Smooth muscle cell (in vitro differentiated cells): Measurements from ENCODE around the gene CEP164. TPM values are rescaled to one million over a fixed set of nuclear protein-coding genes. Genes with fewer than 3 reads are reported as not detected.

Experiments used
- DNase-seq: peaks from one replicate; lab custom pipeline; 2025; ENCODE audit not compliant: unreplicated experiment; lab: John Stamatoyannopoulos, UW
- H2AFZ ChIP-seq: fragments of 200-600 bp; sonication (generic); 2 replicates; pipeline ENCODE4 v1.6.0; 2016; ENCODE audit warnings: antibody characterized with exemption, low read depth, mild to moderate bottlenecking
- H3F3A ChIP-seq: fragments of 200-600 bp; sonication (generic); 2 replicates; pipeline ENCODE4 v1.6.0; 2017; ENCODE audit warnings: antibody characterized with exemption, low read depth
- H3K27ac ChIP-seq: fragments of 200-600 bp; sonication (generic); 2 replicates; pipeline ENCODE4 v1.5.1; 2016; ENCODE audit warnings: low read depth, mild to moderate bottlenecking
- H3K27me3 ChIP-seq: fragments of 200-600 bp; sonication (generic); 2 replicates; pipeline ENCODE4 v1.6.1; 2016; ENCODE audit warnings: low read depth, mild to moderate bottlenecking
- H3K36me3 ChIP-seq: fragments of 200-600 bp; sonication (generic); 2 replicates; pipeline ENCODE4 v1.5.1; 2016; ENCODE audit warnings: low read depth
- H3K4me1 ChIP-seq: fragments of 200-600 bp; sonication (generic); 2 replicates; pipeline ENCODE4 v1.5.1; 2016; ENCODE audit warnings: low read depth
- H3K4me2 ChIP-seq: fragments of 200-600 bp; sonication (generic); 2 replicates; pipeline ENCODE4 v1.6.0; 2016; ENCODE audit warnings: mild to moderate bottlenecking
- H3K4me3 ChIP-seq: fragments of 200-600 bp; sonication (generic); 2 replicates; pipeline ENCODE4 v1.5.1; 2016; ENCODE audit warnings: mild to moderate bottlenecking
- H3K79me2 ChIP-seq: fragments of 200-600 bp; sonication (generic); 2 replicates; pipeline ENCODE4 v1.6.0; 2016; ENCODE audit warnings: low read depth, mild to moderate bottlenecking
- H3K9ac ChIP-seq: fragments of 200-600 bp; sonication (generic); 2 replicates; pipeline ENCODE4 v1.6.0; 2016; ENCODE audit warnings: low read depth
- H3K9me3 ChIP-seq: fragments of 200-600 bp; sonication (generic); replicated peaks from 2 replicates; pipeline ENCODE4 v1.5.1; 2016; ENCODE audit warnings: low read depth
- H4K20me1 ChIP-seq: fragments of 200-600 bp; sonication (generic); 2 replicates; pipeline ENCODE4 v1.6.0; 2016; ENCODE audit warnings: low read depth
- WGBS: methylation state at CpG from one replicate; pipeline ENCODE4 v1.1.7; 2016; ENCODE audit warnings: low lambda C conversion rate; 5-methylcytosine and 5-hydroxymethylcytosine counted together
- polyA plus RNA-seq: library from polyadenylated mRNA; unstranded; fragments of >200 nt; fragmentation: Nextera tagmentation; extraction: Ambion mirVana; gene quantifications from 2 replicates; pipeline ENCODE4 v1.2.1, GENCODE V29; 2016
- total RNA-seq: library from RNA; depleted of rRNA; stranded (reverse); fragments of >200 nt; gene quantifications from 2 replicates; pipeline ENCODE4 v1.2.3, GENCODE V29; 2014
- TF ChIP-seq, protein P1 (sequence below): fragments of 200-600 bp; sonication (generic); IDR thresholded peaks from 2 replicates; pipeline ENCODE4 v1.5.1; 2017; ENCODE audit warnings: borderline replicate concordance, mild to moderate bottlenecking, antibody characterized with exemption; ENCODE audit not compliant: insufficient read depth, poor library complexity, severe bottlenecking

CEP164 gene
- total and polyA plus RNA-seq, 2 experiments from 2014 or later, result 11.2 to 30.7 TPM

DNA sequence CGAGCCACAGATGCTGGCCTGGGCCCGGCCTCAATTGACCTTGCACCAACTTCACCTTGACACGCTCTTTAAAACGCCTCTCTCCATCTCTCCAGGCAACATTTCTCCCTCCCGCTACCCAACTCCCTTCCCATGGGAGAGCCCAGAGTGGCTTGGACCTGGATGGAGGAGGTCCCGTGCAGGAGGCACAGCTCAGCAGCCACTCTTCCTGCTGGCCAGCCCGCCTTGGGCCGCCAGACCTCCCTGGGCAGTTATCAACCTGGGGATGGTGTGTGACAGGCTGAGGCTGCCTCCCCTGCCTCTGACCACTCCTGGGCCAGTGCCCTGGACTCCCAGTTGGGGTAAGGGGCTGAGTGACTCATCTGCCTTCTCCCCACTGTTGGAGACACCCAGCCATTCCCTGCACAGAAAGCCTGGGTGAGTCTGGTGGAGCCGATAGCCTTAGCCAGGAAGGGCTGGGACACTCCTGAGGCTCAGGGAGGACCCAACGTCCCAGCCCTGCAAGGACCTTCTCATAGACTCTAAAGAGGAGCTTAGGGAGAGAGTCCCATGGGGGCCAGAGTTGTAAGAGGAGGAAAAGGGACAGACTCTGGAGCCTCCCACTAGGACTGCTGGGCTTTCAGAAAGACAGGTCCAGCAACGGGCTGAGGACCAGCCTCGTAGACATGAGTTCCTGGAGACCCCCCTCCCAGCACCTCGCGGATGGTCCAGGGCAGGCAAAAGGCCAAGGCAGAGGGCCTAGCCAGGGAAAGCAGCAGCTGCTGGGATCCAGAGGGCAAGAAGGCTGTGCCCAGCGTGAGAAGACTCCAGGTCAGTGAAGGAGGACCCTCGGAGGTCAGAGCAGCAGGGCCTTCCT is 131.7 kb downstream of the CEP164 start:
- Histone ChIP-seq H2AFZ (no peak overlapping the region), H3K79me2 (no peaks in the 10 kb centered on the region), H3K27ac (no peak overlapping the region), H3K9me3 (no peaks in the 10 kb centered on the region), H3K36me3 (no peaks in the 10 kb centered on the region), H3K27me3 (peaks cover 6% of the 10 kb centered on the region), H4K20me1 (no peaks in the 10 kb centered on the region), H3F3A (no peaks in the 10 kb centered on the region), H3K4me3 (no peak overlapping the region), H3K4me2 (no peak overlapping the region), H3K9ac (no peak overlapping the region), H3K4me1 (no peaks in the 10 kb centered on the region)
- no peak for DNase-seq
- WGBS, result 85% methylated on average over 16 of the region's 16 CpGs
- TF ChIP-seq, protein P1, sequence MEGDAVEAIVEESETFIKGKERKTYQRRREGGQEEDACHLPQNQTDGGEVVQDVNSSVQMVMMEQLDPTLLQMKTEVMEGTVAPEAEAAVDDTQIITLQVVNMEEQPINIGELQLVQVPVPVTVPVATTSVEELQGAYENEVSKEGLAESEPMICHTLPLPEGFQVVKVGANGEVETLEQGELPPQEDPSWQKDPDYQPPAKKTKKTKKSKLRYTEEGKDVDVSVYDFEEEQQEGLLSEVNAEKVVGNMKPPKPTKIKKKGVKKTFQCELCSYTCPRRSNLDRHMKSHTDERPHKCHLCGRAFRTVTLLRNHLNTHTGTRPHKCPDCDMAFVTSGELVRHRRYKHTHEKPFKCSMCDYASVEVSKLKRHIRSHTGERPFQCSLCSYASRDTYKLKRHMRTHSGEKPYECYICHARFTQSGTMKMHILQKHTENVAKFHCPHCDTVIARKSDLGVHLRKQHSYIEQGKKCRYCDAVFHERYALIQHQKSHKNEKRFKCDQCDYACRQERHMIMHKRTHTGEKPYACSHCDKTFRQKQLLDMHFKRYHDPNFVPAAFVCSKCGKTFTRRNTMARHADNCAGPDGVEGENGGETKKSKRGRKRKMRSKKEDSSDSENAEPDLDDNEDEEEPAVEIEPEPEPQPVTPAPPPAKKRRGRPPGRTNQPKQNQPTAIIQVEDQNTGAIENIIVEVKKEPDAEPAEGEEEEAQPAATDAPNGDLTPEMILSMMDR, result no peak

DNA sequence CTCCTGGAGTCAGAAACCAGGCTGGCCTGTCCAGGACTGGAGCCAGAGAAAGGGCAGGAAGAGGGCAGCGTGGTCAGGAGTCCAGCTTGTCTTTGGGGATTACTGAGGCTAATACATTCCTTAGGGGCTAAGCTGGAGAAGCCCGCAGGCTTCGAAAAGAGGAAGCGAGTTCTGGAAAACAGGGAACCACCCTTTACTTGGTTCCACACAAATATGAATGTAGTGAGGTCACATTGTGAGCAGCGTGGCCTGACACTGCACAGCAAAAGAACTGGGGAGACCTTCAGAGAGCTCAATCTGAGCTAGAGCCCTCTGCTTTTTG is 132.3 kb downstream of the CEP164 start:
- no peak overlapping the region for H3K4me3 ChIP-seq
- no peaks in the 10 kb centered on the region for H4K20me1 ChIP-seq
- H3K9me3 ChIP-seq, result no peaks in the 10 kb centered on the region
- TF ChIP-seq, protein P1, result no peak
- peaks cover 9% of the 10 kb centered on the region for H3K27me3 ChIP-seq
- no peaks in the 10 kb centered on the region for H3F3A ChIP-seq
- no peaks in the 10 kb centered on the region for H3K79me2 ChIP-seq
- no peaks in the 10 kb centered on the region for H3K4me1 ChIP-seq
- H3K36me3 ChIP-seq, result no peaks in the 10 kb centered on the region
- H3K27ac ChIP-seq, result no peak overlapping the region
- no peak overlapping the region for H2AFZ ChIP-seq
- no peak overlapping the region for H3K4me2 ChIP-seq
- DNase-seq, result no peak
- 87% methylated on average over 5 of the region's 5 CpGs for WGBS
- no peak overlapping the region for H3K9ac ChIP-seq

DNA sequence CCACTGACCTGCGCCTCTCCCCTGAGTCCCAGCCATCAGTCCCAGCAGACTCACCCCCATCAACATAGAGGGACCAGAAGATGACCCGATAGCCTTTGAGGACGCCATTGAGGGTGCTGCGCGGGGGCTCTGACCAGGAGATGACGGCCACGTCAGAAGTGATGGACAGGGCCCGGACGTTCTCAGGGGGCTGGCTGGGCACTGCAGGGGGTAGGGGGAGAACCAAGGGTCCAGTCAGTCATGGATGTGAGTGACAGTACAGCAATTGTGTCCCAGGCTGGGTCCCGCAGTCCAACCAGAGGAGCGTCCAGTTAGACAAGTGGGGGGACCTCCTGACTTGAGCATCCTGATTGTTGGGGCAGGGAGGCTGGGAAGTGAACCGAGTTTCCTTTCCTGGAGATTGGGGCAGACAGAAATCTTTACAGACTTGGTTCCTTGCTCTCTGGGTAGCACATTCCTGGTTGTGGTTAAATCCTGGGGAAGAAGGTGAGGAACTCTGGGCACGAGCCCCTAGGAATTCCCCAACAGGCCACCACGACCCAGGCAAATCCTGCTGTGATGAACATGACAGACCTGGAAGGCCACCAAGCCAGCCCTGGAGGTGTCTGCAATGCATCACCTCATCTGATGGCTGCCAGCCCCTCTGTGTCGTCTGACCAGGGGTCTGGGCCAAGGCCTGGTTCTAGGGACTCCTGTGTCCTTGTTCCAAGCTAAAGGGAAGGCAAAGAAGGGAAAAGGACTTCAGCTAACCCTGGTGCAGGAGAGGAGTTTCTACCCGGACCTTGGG is 133.9 kb downstream of the CEP164 start:
- TF ChIP-seq, protein P1, result no peak
- DNase-seq, result no peak
- H3K79me2 ChIP-seq, result no peaks in the 10 kb centered on the region
- peaks cover 9% of the 10 kb centered on the region for H3K27me3 ChIP-seq
- no peak overlapping the region for H3K9ac ChIP-seq
- no peak overlapping the region for H3K4me2 ChIP-seq
- no peaks in the 10 kb centered on the region for H3K9me3 ChIP-seq
- H3K4me3 ChIP-seq, result no peak overlapping the region
- H3K4me1 ChIP-seq, result no peaks in the 10 kb centered on the region
- H2AFZ ChIP-seq, result no peak overlapping the region
- no peaks in the 10 kb centered on the region for H3K36me3 ChIP-seq
- H3F3A ChIP-seq, result no peaks in the 10 kb centered on the region
- no peaks in the 10 kb centered on the region for H4K20me1 ChIP-seq
- WGBS, result 92% methylated on average over 16 of the region's 16 CpGs
- no peak overlapping the region for H3K27ac ChIP-seq
